Smooth muscle cell (in vitro differentiated cells): Measurements from ENCODE around the gene TRANK1. TPM values are rescaled to one million over a fixed set of nuclear protein-coding genes. Genes with fewer than 3 reads are reported as not detected.
"Not testable (repeated sequence)": the region's sequence is repeated elsewhere in the genome, so short reads cannot be mapped to it uniquely, and the experiment has no call there.

Source experiments
- DNase-seq: peaks from one replicate; lab custom pipeline; 2025; ENCODE audit not compliant: unreplicated experiment; lab: John Stamatoyannopoulos, UW
- H2AFZ ChIP-seq: fragments of 200-600 bp; sonication (generic); 2 replicates; pipeline ENCODE4 v1.6.0; 2016; ENCODE audit warnings: antibody characterized with exemption, low read depth, mild to moderate bottlenecking
- H3F3A ChIP-seq: fragments of 200-600 bp; sonication (generic); 2 replicates; pipeline ENCODE4 v1.6.0; 2017; ENCODE audit warnings: antibody characterized with exemption, low read depth
- H3K27ac ChIP-seq: fragments of 200-600 bp; sonication (generic); 2 replicates; pipeline ENCODE4 v1.5.1; 2016; ENCODE audit warnings: low read depth, mild to moderate bottlenecking
- H3K27me3 ChIP-seq: fragments of 200-600 bp; sonication (generic); 2 replicates; pipeline ENCODE4 v1.6.1; 2016; ENCODE audit warnings: low read depth, mild to moderate bottlenecking
- H3K36me3 ChIP-seq: fragments of 200-600 bp; sonication (generic); 2 replicates; pipeline ENCODE4 v1.5.1; 2016; ENCODE audit warnings: low read depth
- H3K4me1 ChIP-seq: fragments of 200-600 bp; sonication (generic); 2 replicates; pipeline ENCODE4 v1.5.1; 2016; ENCODE audit warnings: low read depth
- H3K4me2 ChIP-seq: fragments of 200-600 bp; sonication (generic); 2 replicates; pipeline ENCODE4 v1.6.0; 2016; ENCODE audit warnings: mild to moderate bottlenecking
- H3K4me3 ChIP-seq: fragments of 200-600 bp; sonication (generic); 2 replicates; pipeline ENCODE4 v1.5.1; 2016; ENCODE audit warnings: mild to moderate bottlenecking
- H3K79me2 ChIP-seq: fragments of 200-600 bp; sonication (generic); 2 replicates; pipeline ENCODE4 v1.6.0; 2016; ENCODE audit warnings: low read depth, mild to moderate bottlenecking
- H3K9ac ChIP-seq: fragments of 200-600 bp; sonication (generic); 2 replicates; pipeline ENCODE4 v1.6.0; 2016; ENCODE audit warnings: low read depth
- H3K9me3 ChIP-seq: fragments of 200-600 bp; sonication (generic); replicated peaks from 2 replicates; pipeline ENCODE4 v1.5.1; 2016; ENCODE audit warnings: low read depth
- H4K20me1 ChIP-seq: fragments of 200-600 bp; sonication (generic); 2 replicates; pipeline ENCODE4 v1.6.0; 2016; ENCODE audit warnings: low read depth
- WGBS: methylation state at CpG from one replicate; pipeline ENCODE4 v1.1.7; 2016; ENCODE audit warnings: low lambda C conversion rate; 5-methylcytosine and 5-hydroxymethylcytosine counted together
- polyA plus RNA-seq: library from polyadenylated mRNA; unstranded; fragments of >200 nt; fragmentation: Nextera tagmentation; extraction: Ambion mirVana; gene quantifications from 2 replicates; pipeline ENCODE4 v1.2.1, GENCODE V29; 2016
- total RNA-seq: library from RNA; depleted of rRNA; stranded (reverse); fragments of >200 nt; gene quantifications from 2 replicates; pipeline ENCODE4 v1.2.3, GENCODE V29; 2014
- TF ChIP-seq, protein P1 (sequence below): fragments of 200-600 bp; sonication (generic); IDR thresholded peaks from 2 replicates; pipeline ENCODE4 v1.5.1; 2017; ENCODE audit warnings: borderline replicate concordance, mild to moderate bottlenecking, antibody characterized with exemption; ENCODE audit not compliant: insufficient read depth, poor library complexity, severe bottlenecking

Gene TRANK1
- total and polyA plus RNA-seq, 2 experiments from 2014 or later, result 2.4 to 5.2 TPM

DNA sequence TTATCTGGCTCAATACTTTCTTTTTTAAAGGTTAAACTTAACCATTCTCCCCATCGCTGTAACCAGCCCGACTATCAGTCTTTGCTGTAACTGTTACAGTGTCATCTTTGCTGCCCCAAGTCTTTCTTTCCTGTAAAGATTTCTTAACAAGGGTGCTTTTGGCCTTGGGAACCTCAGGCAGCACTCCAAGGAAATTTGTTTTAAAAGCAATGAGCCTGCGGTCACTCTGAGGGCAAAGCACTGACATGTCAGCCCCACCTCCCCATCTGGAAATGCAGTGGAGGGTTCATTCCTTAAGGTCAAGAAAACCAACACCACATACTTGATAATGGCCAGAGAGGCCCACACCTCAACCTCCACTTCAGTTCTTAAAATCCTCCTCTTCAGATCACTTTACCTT is 3.2 kb downstream of the TRANK1 start:
- H3K36me3 ChIP-seq, result no peaks in the 10 kb centered on the region
- no peaks in the 10 kb centered on the region for H3K27me3 ChIP-seq
- H3K4me2 ChIP-seq, result no peak overlapping the region
- DNase-seq, result no peak
- H3K9ac ChIP-seq, result no peak overlapping the region
- no peak overlapping the region for H3K27ac ChIP-seq
- no peaks in the 10 kb centered on the region for H3K79me2 ChIP-seq
- WGBS, result 53% methylated on average over 3 of the region's 3 CpGs
- no peak overlapping the region for H2AFZ ChIP-seq
- H3K9me3 ChIP-seq, result peaks cover under 1% of the 10 kb centered on the region
- TF ChIP-seq, protein P1, sequence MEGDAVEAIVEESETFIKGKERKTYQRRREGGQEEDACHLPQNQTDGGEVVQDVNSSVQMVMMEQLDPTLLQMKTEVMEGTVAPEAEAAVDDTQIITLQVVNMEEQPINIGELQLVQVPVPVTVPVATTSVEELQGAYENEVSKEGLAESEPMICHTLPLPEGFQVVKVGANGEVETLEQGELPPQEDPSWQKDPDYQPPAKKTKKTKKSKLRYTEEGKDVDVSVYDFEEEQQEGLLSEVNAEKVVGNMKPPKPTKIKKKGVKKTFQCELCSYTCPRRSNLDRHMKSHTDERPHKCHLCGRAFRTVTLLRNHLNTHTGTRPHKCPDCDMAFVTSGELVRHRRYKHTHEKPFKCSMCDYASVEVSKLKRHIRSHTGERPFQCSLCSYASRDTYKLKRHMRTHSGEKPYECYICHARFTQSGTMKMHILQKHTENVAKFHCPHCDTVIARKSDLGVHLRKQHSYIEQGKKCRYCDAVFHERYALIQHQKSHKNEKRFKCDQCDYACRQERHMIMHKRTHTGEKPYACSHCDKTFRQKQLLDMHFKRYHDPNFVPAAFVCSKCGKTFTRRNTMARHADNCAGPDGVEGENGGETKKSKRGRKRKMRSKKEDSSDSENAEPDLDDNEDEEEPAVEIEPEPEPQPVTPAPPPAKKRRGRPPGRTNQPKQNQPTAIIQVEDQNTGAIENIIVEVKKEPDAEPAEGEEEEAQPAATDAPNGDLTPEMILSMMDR, result no peak
- peaks cover 6% of the 10 kb centered on the region for H3K4me1 ChIP-seq
- H3K4me3 ChIP-seq, result no peak overlapping the region
- H3F3A ChIP-seq, result peaks cover 6% of the 10 kb centered on the region
- H4K20me1 ChIP-seq, result no peaks in the 10 kb centered on the region

DNA sequence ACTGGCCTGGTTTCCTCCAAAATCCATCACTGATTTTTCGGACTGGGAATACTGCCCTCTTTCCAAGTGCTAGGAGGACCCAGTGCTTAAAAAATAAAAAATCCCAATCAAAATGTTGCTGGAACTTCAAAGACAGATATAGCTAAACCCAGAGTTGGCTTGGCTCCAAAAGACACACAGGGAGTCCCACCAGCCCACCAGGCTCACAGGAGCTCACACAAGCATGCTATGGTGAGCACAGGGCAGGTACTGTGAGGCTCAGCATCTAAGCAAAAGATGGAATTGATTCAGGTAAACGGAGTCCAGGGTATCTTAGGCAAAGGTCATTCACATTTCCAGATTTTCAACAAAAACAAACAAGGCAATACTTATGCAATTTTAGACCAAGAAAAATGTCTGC is 3.7 kb downstream of the TRANK1 start:
- 87% methylated on average over 2 of the region's 2 CpGs for WGBS
- TF ChIP-seq, protein P1, result no peak
- H2AFZ ChIP-seq, result no peak overlapping the region
- H3K9me3 ChIP-seq, result no peaks in the 10 kb centered on the region
- no peaks in the 10 kb centered on the region for H3K79me2 ChIP-seq
- H3F3A ChIP-seq, result peaks cover 6% of the 10 kb centered on the region
- H3K9ac ChIP-seq, result no peak overlapping the region
- H3K4me1 ChIP-seq, result peaks cover 6% of the 10 kb centered on the region
- H3K27me3 ChIP-seq, result no peaks in the 10 kb centered on the region
- no peak overlapping the region for H3K4me3 ChIP-seq
- no peak overlapping the region for H3K27ac ChIP-seq
- no peak overlapping the region for H3K4me2 ChIP-seq
- no peaks in the 10 kb centered on the region for H3K36me3 ChIP-seq
- H4K20me1 ChIP-seq, result no peaks in the 10 kb centered on the region
- no peak for DNase-seq

DNA sequence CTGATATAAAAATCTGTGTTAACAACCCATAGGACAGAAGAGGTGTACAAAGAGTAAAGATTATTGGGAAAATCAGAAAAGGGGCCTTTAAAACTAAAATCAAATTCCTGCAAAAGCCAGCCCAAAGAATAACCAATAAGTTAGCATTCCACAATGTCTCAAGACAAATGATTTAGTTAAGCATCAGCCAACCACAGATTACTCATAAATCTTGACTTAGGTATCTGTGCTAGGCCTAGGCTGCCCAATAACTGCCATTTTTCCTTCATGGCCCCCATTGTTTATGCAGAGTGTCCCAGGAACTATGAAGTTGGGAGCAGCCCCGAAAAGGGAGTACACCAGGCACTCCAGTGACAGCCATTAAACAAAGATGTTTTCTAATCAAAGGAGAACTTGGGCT is 7.4 kb downstream of the TRANK1 start:
- peaks cover 13% of the 10 kb centered on the region for H3K4me1 ChIP-seq
- no peaks in the 10 kb centered on the region for H3K27me3 ChIP-seq
- no peak overlapping the region for H2AFZ ChIP-seq
- H3K9ac ChIP-seq, result no peak overlapping the region
- H3K79me2 ChIP-seq, result no peaks in the 10 kb centered on the region
- no peak overlapping the region for H3K27ac ChIP-seq
- no peak for DNase-seq
- WGBS, result 100% methylated on average over 1 of the region's 1 CpG
- no peaks in the 10 kb centered on the region for H3K9me3 ChIP-seq
- no peak overlapping the region for H3K4me3 ChIP-seq
- H3K4me2 ChIP-seq, result no peak overlapping the region
- TF ChIP-seq, protein P1, result no peak
- H3K36me3 ChIP-seq, result no peaks in the 10 kb centered on the region
- H4K20me1 ChIP-seq, result no peaks in the 10 kb centered on the region
- H3F3A ChIP-seq, result peaks cover 6% of the 10 kb centered on the region

DNA sequence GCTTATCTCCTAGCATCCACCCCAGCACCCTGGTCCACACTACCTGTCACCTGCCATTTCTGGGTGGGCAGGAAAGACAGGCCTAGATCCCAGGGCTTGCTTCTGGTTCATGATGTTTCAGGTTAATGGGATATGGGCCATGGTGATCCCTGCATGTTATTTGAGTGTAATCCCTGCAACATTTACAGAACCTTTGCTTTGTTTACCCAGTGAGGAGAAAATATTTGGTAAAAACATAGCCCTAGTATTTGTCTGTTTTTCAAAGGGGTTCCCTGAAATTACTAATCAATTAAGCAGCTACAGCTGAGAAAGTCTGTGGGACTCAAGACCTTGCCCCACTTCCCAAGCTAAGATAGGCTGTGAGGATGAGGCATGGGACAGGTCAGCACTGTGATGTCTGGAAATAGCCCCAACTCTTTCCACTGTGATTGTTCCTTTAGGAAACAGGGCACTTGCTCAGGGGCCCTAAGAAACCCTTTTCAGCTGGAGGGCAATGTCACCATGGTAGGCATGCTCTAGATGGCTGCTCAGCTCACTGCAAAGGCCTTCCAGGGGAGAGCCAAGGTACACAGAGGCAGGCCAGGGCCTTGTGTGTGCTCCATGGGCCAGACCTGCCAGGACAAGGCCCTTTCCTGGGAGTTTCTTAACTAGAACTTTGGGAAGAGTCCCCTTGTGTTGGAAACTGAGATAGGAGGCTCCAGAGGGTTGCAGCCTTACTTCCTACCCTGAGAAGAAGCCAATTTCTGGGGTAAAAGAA is 11.1 kb downstream of the TRANK1 start:
- H3K27ac ChIP-seq, result peak overlapping the region; percentile 98
- H4K20me1 ChIP-seq, result no peaks in the 10 kb centered on the region
- DNase-seq, result no peak
- no peak overlapping the region for H3K4me3 ChIP-seq
- no peaks in the 10 kb centered on the region for H3K9me3 ChIP-seq
- H3K27me3 ChIP-seq, result no peaks in the 10 kb centered on the region
- H3K9ac ChIP-seq, result peak overlapping the region; percentile 90
- H2AFZ ChIP-seq, result peak overlapping the region; percentile 96
- no peaks in the 10 kb centered on the region for H3F3A ChIP-seq
- peaks cover 19% of the 10 kb centered on the region for H3K4me1 ChIP-seq
- no peaks in the 10 kb centered on the region for H3K79me2 ChIP-seq
- H3K36me3 ChIP-seq, result no peaks in the 10 kb centered on the region
- TF ChIP-seq, protein P1, result no peak
- peak overlapping the region; percentile 61 for H3K4me2 ChIP-seq

DNA sequence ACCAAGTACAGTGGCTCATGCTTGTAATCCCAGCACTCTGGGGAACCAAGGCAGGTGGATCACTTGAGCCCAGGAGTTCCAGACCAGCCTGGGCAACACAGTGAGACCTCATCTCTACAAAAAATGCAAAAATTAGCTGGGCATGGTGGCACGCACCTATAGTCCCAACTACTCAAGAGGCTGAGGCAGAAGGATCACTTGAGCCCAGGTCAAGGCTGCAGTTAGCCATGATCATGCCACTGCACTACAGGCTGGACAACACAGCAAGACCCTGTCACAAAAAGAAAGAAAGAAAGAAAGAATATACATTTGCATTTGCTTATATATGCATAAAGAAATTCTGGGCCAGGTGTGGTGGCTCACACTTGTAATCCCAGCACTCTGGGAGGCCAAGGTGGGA is 13.4 kb downstream of the TRANK1 start:
- H4K20me1 ChIP-seq, DNase-seq, H2AFZ ChIP-seq, H3K9ac ChIP-seq, H3F3A ChIP-seq, H3K36me3 ChIP-seq, H3K4me2 ChIP-seq, H3K4me3 ChIP-seq, H3K27ac ChIP-seq, H3K9me3 ChIP-seq, H3K79me2 ChIP-seq, H3K27me3 ChIP-seq: not testable (repeated sequence)
- peaks cover 17% of the 10 kb centered on the region for H3K4me1 ChIP-seq
- WGBS, result 100% methylated on average over 1 of the region's 1 CpG
